Activated T-cell treated with anti-CD3 and anti-CD28 coated beads for 48 hours (primary cell): ENCODE measurements around the gene BICDL1.

ENCODE experiments used
- DNase-seq: peaks from one replicate; pipeline ENCODE4 v3.0.0-alpha.2; 2020; ENCODE audit warnings: low read depth

The BICDL1 gene

DNA sequence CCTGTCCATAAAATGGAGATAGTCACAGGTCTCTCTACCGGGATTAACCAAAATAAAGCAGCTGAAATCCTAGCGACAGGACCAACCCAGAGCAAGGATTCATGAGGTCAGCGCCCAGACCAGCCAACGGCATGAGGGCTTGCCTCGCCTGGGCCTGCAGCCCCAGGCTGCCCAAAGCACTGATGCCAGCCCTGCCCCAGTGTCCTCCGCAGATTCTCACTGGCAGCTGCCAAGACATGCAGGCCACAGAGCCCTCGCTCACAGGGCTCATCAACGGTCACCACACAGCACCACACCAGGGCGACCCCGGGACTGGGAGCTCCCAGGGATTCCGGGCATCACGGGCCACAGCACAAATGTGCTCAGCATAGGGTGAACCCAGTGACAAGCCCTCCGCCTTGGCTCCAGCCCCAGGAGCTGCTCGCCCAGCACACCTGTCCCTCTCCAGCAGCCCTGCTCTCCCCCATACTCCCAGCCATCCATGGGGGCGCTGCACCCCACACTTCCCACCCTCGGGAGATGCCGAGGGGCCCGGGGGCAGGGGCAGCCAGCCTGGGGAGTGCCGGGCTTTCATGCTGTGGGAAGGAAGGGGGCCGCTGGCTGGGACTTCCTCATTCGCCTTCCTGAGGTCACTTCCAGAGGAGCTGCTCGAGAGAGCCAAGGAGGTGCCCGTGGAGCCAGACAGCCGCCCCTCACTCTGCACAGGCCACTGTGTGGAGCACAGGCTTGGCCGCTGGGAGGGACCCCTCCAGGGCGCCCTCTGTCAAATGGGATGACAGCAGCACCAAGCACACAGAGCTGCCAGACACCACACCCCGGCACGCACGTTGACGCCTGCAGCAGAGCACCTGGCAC, 113.4 kb downstream of the BICDL1 start:
- no peak for DNase-seq

GRCh38 chr12:120103044-120103338, 114.0 kb downstream of the BICDL1 start:
- no peak for DNase-seq

DNA sequence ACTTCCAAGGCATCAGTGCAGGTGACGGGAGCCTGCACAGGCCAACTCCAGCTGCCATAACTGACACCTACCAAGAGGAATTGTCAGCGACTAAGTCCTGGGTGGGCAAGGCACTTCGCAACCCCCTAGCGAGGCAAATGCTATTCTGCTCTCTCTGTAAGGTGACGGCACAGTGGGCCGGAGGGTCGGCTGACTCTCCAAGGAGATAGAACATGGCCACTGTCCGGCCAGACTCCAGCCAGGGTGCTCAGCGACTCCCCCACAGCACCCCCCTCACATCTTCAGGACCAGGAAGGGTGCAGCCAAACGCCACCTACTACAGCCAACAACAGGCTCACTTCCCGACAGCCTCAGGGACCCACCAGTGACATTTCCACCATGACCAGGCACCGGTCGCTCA, 114.3 kb downstream of the BICDL1 start:
- DNase-seq = no peak

- DNase-seq = no peak
Observed at GRCh38 chr12:120106151-120106550, 117.1 kb downstream of the BICDL1 start.

- DNase-seq = no peak
Observed at GRCh38 chr12:120109570-120110267, 120.7 kb downstream of the BICDL1 start.

DNA sequence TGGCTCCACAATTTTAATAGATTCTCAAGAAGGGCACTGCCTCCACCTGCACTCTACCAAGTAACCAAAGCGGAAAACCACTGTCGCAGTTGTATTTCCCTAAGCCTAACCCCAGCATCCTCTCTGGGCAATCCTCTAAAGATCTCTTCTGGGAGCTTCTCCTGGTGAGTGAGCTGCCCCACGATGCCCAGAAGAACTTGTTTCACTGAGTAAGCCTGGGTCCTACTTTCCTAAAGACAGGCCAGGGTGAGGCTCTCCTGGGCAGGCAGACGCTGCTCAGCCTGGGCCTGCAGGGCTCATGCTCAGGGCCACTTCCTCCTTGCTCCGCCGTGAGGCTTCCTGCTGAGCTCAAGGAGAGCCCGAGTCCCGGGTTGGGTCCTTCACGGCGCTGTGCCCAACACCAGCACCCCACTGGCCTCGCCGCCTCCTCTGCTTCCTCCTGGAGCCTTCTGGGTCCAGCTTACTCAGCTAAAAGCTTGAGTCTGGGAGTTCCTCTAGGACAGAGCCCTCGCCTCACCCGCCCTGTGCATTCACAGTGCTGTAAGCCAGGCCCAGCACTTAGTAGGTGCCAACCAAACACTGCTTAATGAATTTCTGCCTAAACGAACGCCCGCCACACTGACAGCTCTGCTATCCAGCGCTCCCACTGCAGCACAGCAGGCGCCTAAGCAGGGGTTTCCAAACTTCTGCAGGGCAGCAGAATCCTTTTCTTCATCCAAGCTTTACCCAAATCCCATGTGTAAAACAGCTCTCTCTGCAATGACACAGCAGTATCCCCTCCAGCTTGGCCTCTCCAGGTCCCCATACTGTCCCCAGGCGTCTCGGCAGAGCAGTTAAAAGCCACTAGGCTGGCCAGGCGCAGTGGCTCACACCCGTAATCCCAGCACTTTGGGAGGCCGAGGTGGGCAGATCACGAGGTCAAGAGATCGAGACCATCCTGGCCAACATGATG, 121.8 kb downstream of the BICDL1 start:
- peak; percentile 25 for DNase-seq

- DNase-seq = no peak
Observed at GRCh38 chr12:120115066-120115465, 126.0 kb downstream of the BICDL1 start.

GRCh38 chr12:120115692-120116440, 126.8 kb downstream of the BICDL1 start:
- peak; percentile 29 for DNase-seq

GRCh38 chr12:120116441-120116791, 127.4 kb downstream of the BICDL1 start, which contains the start of gene RAB35:
Gene RAB35, minus strand, starts transcription at chr12:120116753. Its CDS starts 103 bp downstream, at chr12:120116650.
- no peak for DNase-seq

DNA sequence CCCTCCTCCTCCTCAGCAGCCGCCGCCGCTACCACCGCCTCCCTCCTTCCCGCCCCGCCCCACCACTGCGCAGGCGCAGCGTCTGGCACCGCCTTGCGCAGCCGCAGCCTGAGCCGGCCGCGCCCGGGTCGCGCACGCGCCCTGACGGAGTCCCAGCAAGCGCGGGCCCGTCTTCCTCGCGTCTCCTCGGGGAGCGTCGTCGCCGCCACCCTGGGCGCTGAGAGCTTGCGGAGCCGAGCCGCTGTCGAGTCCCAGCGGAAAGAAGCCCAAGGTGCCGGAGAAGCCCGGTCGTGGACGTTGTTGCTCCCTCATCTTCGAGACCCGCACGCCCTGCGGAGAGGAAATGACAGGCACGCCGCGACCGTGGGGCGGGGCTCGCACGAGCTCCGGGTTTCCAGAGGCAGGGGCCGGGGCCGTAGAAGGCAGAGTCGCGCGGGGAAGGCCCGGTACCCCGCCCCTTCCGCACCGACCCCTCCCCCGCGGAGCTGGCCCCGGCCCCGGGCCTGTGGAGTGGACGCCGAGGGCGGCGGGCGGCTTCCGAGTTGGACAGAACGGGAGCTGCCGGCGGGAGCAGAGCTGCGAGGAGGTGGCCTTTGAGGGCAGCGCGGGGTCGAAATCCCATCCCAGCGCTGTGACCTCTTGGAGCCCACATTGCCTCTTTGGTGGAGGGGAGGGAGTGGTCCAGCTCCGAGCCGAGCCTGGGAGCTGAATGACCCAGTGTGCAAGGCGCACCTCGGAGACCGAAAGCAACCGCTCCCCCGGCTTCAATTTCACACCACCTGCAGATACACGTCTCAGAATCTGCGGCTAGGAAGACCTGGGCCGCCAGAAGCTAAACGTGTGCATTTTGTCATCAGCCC, 128.0 kb downstream of the BICDL1 start:
- peak; percentile 99 for DNase-seq

GRCh38 chr12:120117961-120118320, 128.9 kb downstream of the BICDL1 start:
- no peak for DNase-seq

- DNase-seq = no peak
Observed at GRCh38 chr12:120118321-120119061, 129.5 kb downstream of the BICDL1 start.

DNA sequence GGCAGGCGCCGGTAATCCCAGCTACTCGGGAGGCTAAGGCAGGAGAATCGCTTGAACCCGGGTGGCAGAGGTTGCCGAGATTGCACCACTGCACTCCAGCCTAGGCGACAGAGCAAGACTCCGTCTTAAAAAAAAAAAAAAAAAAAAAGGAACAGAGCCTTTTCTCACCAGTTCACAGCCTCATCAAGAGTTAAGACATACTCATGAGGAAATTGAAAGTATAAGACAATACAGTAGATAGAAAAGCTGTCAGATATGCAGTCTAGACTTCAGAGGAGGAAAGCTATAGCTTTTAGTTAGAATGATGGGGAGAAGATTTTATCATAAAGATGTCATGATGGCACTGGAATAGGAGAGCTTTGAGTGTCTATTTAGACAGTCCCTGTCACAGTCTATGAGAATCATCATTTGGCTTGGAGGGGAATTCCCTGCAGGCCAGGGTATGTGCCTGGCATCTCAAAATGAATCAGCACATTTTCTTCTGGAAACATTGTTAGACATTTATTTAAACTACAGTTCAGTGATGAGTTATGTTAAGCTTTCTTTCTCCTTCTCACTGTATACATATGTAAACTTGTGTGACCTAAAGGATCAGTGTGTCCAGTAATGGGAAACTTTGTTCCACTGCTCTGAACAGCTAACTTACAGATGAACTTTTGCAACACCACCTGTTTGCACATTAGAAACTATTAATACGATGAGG, 130.4 kb downstream of the BICDL1 start:
- no peak for DNase-seq

DNA sequence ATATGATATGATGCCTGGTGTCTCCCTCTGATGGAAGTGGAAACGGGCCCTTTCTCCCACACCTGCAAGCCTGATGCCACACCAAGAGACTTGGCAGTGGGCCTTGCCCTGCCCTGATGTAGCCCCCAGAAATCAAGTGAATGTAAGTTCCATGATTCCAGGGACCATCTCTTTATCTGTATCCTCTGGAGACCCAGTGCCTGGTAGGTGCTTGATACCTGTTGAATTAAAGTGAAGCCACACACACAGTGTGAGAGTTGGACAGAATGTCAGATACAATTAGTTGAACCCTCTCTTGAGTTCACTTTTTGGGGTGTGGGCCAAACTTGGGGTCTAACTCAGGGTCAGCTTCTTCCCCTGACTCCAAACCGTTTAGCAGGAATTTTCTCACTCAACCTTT, 132.3 kb downstream of the BICDL1 start:
- DNase-seq = no peak

DNA sequence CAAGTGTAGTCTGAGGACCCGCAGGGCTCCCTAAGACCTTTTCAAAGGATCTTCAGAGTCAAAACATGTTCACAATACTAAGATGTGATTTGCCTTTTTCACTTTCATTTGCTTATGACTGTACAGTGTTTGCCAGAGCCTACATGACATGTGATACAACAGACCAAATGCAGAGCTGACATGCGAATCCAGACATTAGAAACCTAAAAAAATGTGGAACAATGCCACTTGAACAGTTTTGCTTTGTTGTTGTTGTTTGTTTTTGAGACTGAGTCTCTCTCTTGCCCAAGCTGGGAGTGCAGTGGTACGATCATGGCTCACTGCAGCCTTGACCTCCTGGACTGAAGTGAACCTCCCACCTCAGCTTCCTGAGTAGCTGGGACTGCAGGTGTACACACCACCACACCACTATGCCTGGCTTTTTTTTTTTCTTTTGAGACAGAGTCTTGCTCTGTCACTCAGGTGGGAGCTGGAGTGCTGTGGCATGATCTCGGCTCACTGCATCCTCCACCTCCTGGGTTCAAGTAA, 132.8 kb downstream of the BICDL1 start:
- no peak for DNase-seq

DNA sequence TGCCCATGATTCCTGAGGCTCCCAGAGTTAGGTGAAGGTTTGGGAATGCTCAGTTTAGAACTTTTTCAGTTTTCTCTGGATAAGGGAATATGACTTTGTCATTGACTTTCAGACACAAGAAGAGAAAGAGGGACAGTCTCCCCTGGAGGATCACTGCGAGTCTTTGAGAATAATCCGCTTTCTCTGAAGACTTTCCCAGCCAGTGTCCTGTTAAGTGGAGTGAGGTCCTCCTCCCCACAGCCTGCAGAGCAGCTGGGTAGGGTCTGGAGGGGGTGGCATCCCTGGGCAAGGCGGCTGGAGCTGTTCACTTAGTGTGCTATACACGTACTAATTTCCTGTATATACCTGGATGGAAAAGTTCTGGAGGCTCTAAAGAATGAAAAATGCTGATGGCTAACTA, 136.0 kb downstream of the BICDL1 start:
- no peak for DNase-seq

- DNase-seq = no peak
Observed at GRCh38 chr12:120125792-120126634, 137.0 kb downstream of the BICDL1 start.

GRCh38 chr12:120126635-120127005, 137.6 kb downstream of the BICDL1 start:
- no peak for DNase-seq
